H1 (cell line): ENCODE measurements around the gene TBC1D12. TPM values are rescaled to one million over a fixed set of nuclear protein-coding genes. Genes with fewer than 3 reads are reported as not detected.

ENCODE experiments used
- CTCF ChIA-PET: fragments of 300-600 bp; sonication (Branson Sonifier 250); formaldehyde crosslinking; loops from one replicate; lab custom pipeline; 2021; ENCODE audit not compliant: partially characterized antibody; lab: Charles Lee
- POLR2A ChIA-PET: fragments of 300-600 bp; sonication (Branson Sonifier 250); formaldehyde crosslinking; loops from one replicate; lab custom pipeline; 2021; ENCODE audit warnings: inconsistent platforms; ENCODE audit not compliant: partially characterized antibody; lab: Charles Lee
- DNase-seq, 2 experiments: peaks; one replicate each; pipeline versions ENCODE4 v3.0.0 to v3.0.0-alpha.2; 2010 to 2022; ENCODE audit warnings: low spot score in 2 of 2, low read depth in 1 of 2, mixed read lengths in 1 of 2
- FAIRE-seq: peaks from 2 replicates; lab custom pipeline; 2011; peaks lifted over from hg19 to GRCh38; lab: Jason Lieb, UNC
- H2AFZ ChIP-seq: 2 replicates; pipeline ENCODE4 v1.8.1; 2012; ENCODE audit warnings: low read length, inconsistent platforms
- H2AK5ac ChIP-seq: 2 replicates; pipeline ENCODE4 v1.6.1; 2013; ENCODE audit warnings: low read depth, low read length
- H2BK120ac ChIP-seq: replicated peaks from 2 replicates; pipeline ENCODE3; 2013; ENCODE audit warnings: low read depth, low read length, inconsistent platforms
- H2BK12ac ChIP-seq: 2 replicates; pipeline ENCODE4 v1.6.1; 2013; ENCODE audit warnings: low read depth, low read length
- H2BK15ac ChIP-seq: 2 replicates; pipeline ENCODE4 v1.6.1; 2013; ENCODE audit warnings: low read length
- H2BK20ac ChIP-seq: 2 replicates; pipeline ENCODE4 v1.6.1; 2013; ENCODE audit warnings: low read length
- H2BK5ac ChIP-seq: 2 replicates; pipeline ENCODE4 v1.6.1; 2013; ENCODE audit warnings: low read depth, low read length
- H3K14ac ChIP-seq: 2 replicates; pipeline ENCODE4 v1.6.1; 2013; ENCODE audit warnings: inconsistent platforms; ENCODE audit not compliant: insufficient read length
- H3K18ac ChIP-seq: 2 replicates; pipeline ENCODE4 v1.6.1; 2013; ENCODE audit warnings: low read length; ENCODE audit errors: extremely low read depth
- H3K23ac ChIP-seq: 2 replicates; pipeline ENCODE4 v1.6.1; 2013; ENCODE audit warnings: inconsistent platforms; ENCODE audit not compliant: insufficient read length
- H3K23me2 ChIP-seq: 2 replicates; pipeline ENCODE4 v1.6.1; 2013; ENCODE audit warnings: low read depth, low read length
- H3K27ac ChIP-seq: 2 replicates; pipeline ENCODE4 v1.6.1; 2011; ENCODE audit warnings: low read depth, low read length, inconsistent platforms
- H3K27me3 ChIP-seq, 4 experiments: replicated peaks in 1 of 4; 1 replicate in 1 of 4; 2 replicates in 3 of 4; pipeline versions ENCODE4 v1.6.1 to v1.8.1; 2011 to 2013; ENCODE audit warnings: low read length in 3 of 4, mild to moderate bottlenecking in 3 of 4, inconsistent platforms in 2 of 4, mixed read lengths in 2 of 4, moderate library complexity in 1 of 4; ENCODE audit not compliant: control insufficient read depth in 3 of 4, insufficient read depth in 3 of 4; ENCODE audit errors: extremely low read depth in 1 of 4
- H3K36me3 ChIP-seq, 4 experiments: 2 replicates each; pipeline versions ENCODE4 v1.6.1 to v1.8.1; 2011 to 2013; ENCODE audit warnings: mild to moderate bottlenecking in 4 of 4, low read length in 3 of 4, moderate library complexity in 2 of 4, control low read depth in 1 of 4, inconsistent platforms in 1 of 4; ENCODE audit not compliant: insufficient read depth in 4 of 4, control insufficient read depth in 2 of 4
- H3K4ac ChIP-seq: replicated peaks from 2 replicates; pipeline ENCODE3; 2013; ENCODE audit warnings: low read length, low read depth, mixed read lengths, inconsistent platforms; ENCODE audit not compliant: insufficient read length
- H3K4me1 ChIP-seq, 4 experiments: replicated peaks in 1 of 4; 1 replicate in 1 of 4; 2 replicates in 3 of 4; pipeline versions ENCODE4 v1.6.1 to v1.8.1; 2011 to 2013; ENCODE audit warnings: low read length in 3 of 4, inconsistent platforms in 2 of 4, mixed read lengths in 1 of 4; ENCODE audit not compliant: insufficient read depth in 4 of 4, control insufficient read depth in 3 of 4
- H3K4me2 ChIP-seq, 2 experiments: 2 replicates each; pipeline versions ENCODE4 v1.6.1 to v1.8.1; 2011 to 2013; ENCODE audit warnings: low read depth in 2 of 2, low read length in 2 of 2, control low read depth in 1 of 2, inconsistent platforms in 1 of 2, mild to moderate bottlenecking in 1 of 2; ENCODE audit not compliant: insufficient read depth in 1 of 2
- H3K4me3 ChIP-seq, 4 experiments: fragments of 200-600, 300-600 bp in 1 of 4; sonication (generic), shearing (Covaris generic), sonication (Bioruptor Twin) in 1 of 4; 2 replicates each; pipeline versions ENCODE4 v1.5.1 to v1.8.1; 2011 to 2016; ENCODE audit warnings: low read length in 4 of 4, low read depth in 3 of 4, control low read depth in 2 of 4, inconsistent platforms in 2 of 4, mild to moderate bottlenecking in 2 of 4, mixed read lengths in 1 of 4, moderate library complexity in 1 of 4; ENCODE audit not compliant: insufficient read depth in 2 of 4; ENCODE audit errors: extremely low read depth in 1 of 4
- H3K56ac ChIP-seq: replicated peaks from 2 replicates; pipeline ENCODE3; 2013; ENCODE audit warnings: low read depth, mild to moderate bottlenecking, mixed read lengths, low read length, inconsistent platforms; ENCODE audit not compliant: insufficient read length
- H3K79me1 ChIP-seq: 2 replicates; pipeline ENCODE4 v1.6.1; 2013; ENCODE audit warnings: low read depth, low read length, control low read depth
- H3K79me2 ChIP-seq, 2 experiments: 2 replicates each; pipeline versions ENCODE4 v1.6.1 to v1.8.1; 2012 to 2013; ENCODE audit warnings: low read length in 2 of 2, mild to moderate bottlenecking in 2 of 2, inconsistent platforms in 1 of 2; ENCODE audit not compliant: insufficient read depth in 2 of 2, control insufficient read depth in 1 of 2
- H3K9ac ChIP-seq, 4 experiments: replicated peaks in 1 of 4; 1 replicate in 1 of 4; 2 replicates in 3 of 4; pipeline versions ENCODE4 v1.6.1 to v1.8.1; 2011 to 2013; ENCODE audit warnings: low read depth in 3 of 4, low read length in 3 of 4, control low read depth in 2 of 4, mild to moderate bottlenecking in 2 of 4, moderate library complexity in 2 of 4, inconsistent platforms in 1 of 4; ENCODE audit errors: extremely low read depth in 1 of 4
- H3K9me3 ChIP-seq, 2 experiments: 2 replicates each; pipeline versions ENCODE4 v1.6.1 to v1.8.1; 2012 to 2013; ENCODE audit warnings: mild to moderate bottlenecking in 2 of 2, moderate library complexity in 2 of 2, control low read depth in 1 of 2, inconsistent platforms in 1 of 2, low read depth in 1 of 2, low read length in 1 of 2, mixed read lengths in 1 of 2; ENCODE audit not compliant: insufficient read depth in 2 of 2
- H4K20me1 ChIP-seq, 2 experiments: replicated peaks in 1 of 2; 2 replicates each; pipeline versions ENCODE3 to v1.8.1; 2011 to 2013; ENCODE audit warnings: inconsistent platforms in 2 of 2, low read length in 2 of 2, mild to moderate bottlenecking in 1 of 2; ENCODE audit not compliant: insufficient read depth in 2 of 2, control insufficient read depth in 1 of 2
- H4K5ac ChIP-seq: 2 replicates; pipeline ENCODE4 v1.6.1; 2013; ENCODE audit warnings: low read length, low read depth, mixed read lengths, inconsistent platforms; ENCODE audit not compliant: insufficient read length
- H4K8ac ChIP-seq: 2 replicates; pipeline ENCODE4 v1.8.0; 2013; ENCODE audit warnings: mild to moderate bottlenecking, moderate library complexity, low read length, inconsistent platforms; ENCODE audit not compliant: insufficient read depth; ENCODE audit errors: extremely low read depth
- H4K91ac ChIP-seq: replicated peaks from 2 replicates; pipeline ENCODE3; 2013; ENCODE audit warnings: low read length, mixed read lengths, inconsistent platforms; ENCODE audit not compliant: insufficient read length
- ASH2L ChIP-seq: fragments of 200-600, 300-600 bp; sonication (generic); IDR thresholded peaks from one replicate; pipeline ENCODE4 v1.7.1; 2017; ENCODE audit warnings: low read length
- BACH1 ChIP-seq: IDR thresholded peaks from 2 replicates; pipeline ENCODE4 v1.6.1; 2012; ENCODE audit warnings: low read length, improper control_type of control experiment
- BRCA1 ChIP-seq: IDR thresholded peaks from 2 replicates; pipeline ENCODE4 v1.6.1; 2012; ENCODE audit warnings: low read depth, low read length, improper control_type of control experiment
- SIN3A ChIP-seq, 2 experiments: IDR thresholded peaks in 1 of 2; conservative IDR thresholded peaks in 1 of 2; 2 replicates each; pipeline ENCODE4 v1.6.1; 2011 to 2012; ENCODE audit warnings: low read length in 2 of 2, improper control_type of control experiment in 1 of 2, low read depth in 1 of 2, mild to moderate bottlenecking in 1 of 2
- WGBS, 2 experiments: shearing (Covaris generic) in 1 of 2; methylation state at CpG; one replicate each; pipeline versions ENCODE4 v1.1.6 to v1.1.7; 2013 to 2015; ENCODE audit warnings: low lambda C conversion rate in 2 of 2, mixed read lengths in 2 of 2, inconsistent platforms in 1 of 2, low coverage in 1 of 2, missing lambda C conversion rate in 1 of 2; ENCODE audit not compliant: insufficient replicate concordance in 2 of 2, insufficient coverage in 1 of 2, insufficient read length in 1 of 2; ENCODE audit errors: extremely low coverage in 1 of 2, missing lambda C conversion rate in 1 of 2; 5-methylcytosine and 5-hydroxymethylcytosine counted together
- polyA plus RNA-seq, 7 experiments: library from polyadenylated mRNA; depleted of rRNA in 3 of 7; stranded (reverse) in 5 of 7; unstranded in 2 of 7; fragments of >200 nt in 5 of 7; fragments of 200-250 nt in 2 of 7; gene quantifications; 1 replicate in 5 of 7; 2 replicates in 1 of 7; 4 replicates in 1 of 7; pipeline versions ENCODE4 v1.2.1 to v1.2.3, GENCODE V29; 2011 to 2013; ENCODE audit warnings: missing spikeins in 2 of 7, mixed read lengths in 2 of 7
- total RNA-seq: library from RNA; stranded (reverse); fragmentation: NEBNext Ultra II Directional; extraction: Animal tissue kit (Norgen Biotek cat#: 25700); gene quantifications from 2 replicates; pipeline ENCODE4 v1.2.1, GENCODE V29; 2021

Gene TBC1D12
- total and polyA plus RNA-seq, 2 of the 8 experiments (the other 6 are each of a cell fraction or from before 2014, with no cell fraction given) = 1.1 to 3.2 TPM

GRCh38 chr10:94411304-94411703 lies 9.0 kb downstream of the TBC1D12 start:
- Histone ChIP-seq H3K27me3 (no peaks in the 10 kb centered on the region), H2BK20ac (no peak overlapping the region), H3K27ac (no peak overlapping the region), H3K79me2 (no peaks in the 10 kb centered on the region), H3K4me2 (no peak overlapping the region), H2BK120ac (no peak overlapping the region), H2AK5ac (no peak overlapping the region), H3K79me1 (no peaks in the 10 kb centered on the region), H3K18ac (no peak overlapping the region), H3K23me2 (no peaks in the 10 kb centered on the region), H3K4me3 (no peak overlapping the region), H3K4me1 (no peaks in the 10 kb centered on the region; a peak in 1 of 7 replicates), H2BK15ac (no peak overlapping the region), H3K23ac (no peak overlapping the region), H3K36me3 (no peaks in the 10 kb centered on the region), H2BK5ac (no peak overlapping the region), H3K56ac (no peak overlapping the region), H2AFZ (no peak overlapping the region), H3K9ac (no peak overlapping the region), H4K91ac (no peak overlapping the region), H4K20me1 (no peaks in the 10 kb centered on the region), H4K5ac (no peak overlapping the region), H2BK12ac (no peak overlapping the region), H3K9me3 (no peaks in the 10 kb centered on the region), H3K4ac (no peak overlapping the region), H3K14ac (no peak overlapping the region), H4K8ac (no peak overlapping the region)
- TF ChIP-seq SIN3A (conservative IDR thresholded peaks at IDR 0.05 in 1 of 2, IDR thresholded peaks at IDR 0.05 in 1 of 2; ENCODE audit: low read depth in 1 of 2, low read length in 2 of 2) (no peak), BRCA1 (no peak), BACH1 (no peak), ASH2L (no peak)
- WGBS, 2 experiments = 92 to 100% methylated on average over 1 to 3 of the region's 3 CpGs
- DNase-seq (no peak), FAIRE-seq (no peak)
- ChIA-PET CTCF (interaction anchor here (0.7 to 1.4 kb wide), 4 partner anchors 9 to 33 kb away, joined by 3 to 7 read pairs (median 4); partner anchors contain the start of gene TBC1D12), POLR2A (interaction anchor here (0.6 kb wide), 1 partner anchor 151 kb away, joined by 3 read pairs; no protein-coding TSS in a partner anchor)
